ENCODE data around the gene PRR3. TPM values are rescaled to one million over a fixed set of nuclear protein-coding genes. Genes with fewer than 3 reads are reported as not detected.
"Not testable (repeated sequence)": the region's sequence is repeated elsewhere in the genome, so short reads cannot be mapped to it uniquely, and the experiment has no call there.

The PRR3 gene
- total RNA-seq, 4 donors from 2014 or later: 0.75 to 1.6 (median 1.3) TPM

GRCh38 chr6:30591008-30591407 is 33.9 kb downstream of the PRR3 start:
- DNase-seq: no peak
- Histone ChIP-seq H3K9me3 (no peaks in the 10 kb centered on the region), H3K27me3 (no peaks in the 10 kb centered on the region), H3K27ac (peak overlapping the region; percentile 61 to 77 (median 71)), H3K4me1 (peaks cover 0 to 4% of the 10 kb centered on the region in 2 donors), H3K36me3 (peaks cover 4 to 83% of the 10 kb centered on the region in 2 donors), H3K4me3 (no peak overlapping the region)
- intact Hi-C loops (cut with DNase I; ENCODE audit: low total_unique reads): no loop called here
- peak; percentile 13 to 43 for ATAC-seq
- in situ Hi-C loops (cut with MboI; ENCODE audit: low sequenced_read_pairs in 4 of 4): no loop called here
- TF ChIP-seq CTCF (IDR thresholded peaks at IDR 0.05 in 4 of 5, conservative IDR thresholded peaks at IDR 0.05 in 1 of 5) (no peak), POLR2A (IDR thresholded peaks at IDR 0.05) (no peak)

GRCh38 chr6:30592287-30592686 is 35.2 kb downstream of the PRR3 start:
- H3K9me3 ChIP-seq: no peaks in the 10 kb centered on the region
- peaks cover 0 to 70% of the 10 kb centered on the region in 2 donors for H3K36me3 ChIP-seq
- H3K4me3 ChIP-seq: no peak overlapping the region
- intact Hi-C loops (cut with DNase I; ENCODE audit: low total_unique reads): no loop called here
- in situ Hi-C loops (cut with MboI; ENCODE audit: low sequenced_read_pairs in 4 of 4): no loop called here
- TF ChIP-seq CTCF (IDR thresholded peaks at IDR 0.05 in 4 of 5, conservative IDR thresholded peaks at IDR 0.05 in 1 of 5): no peak
- ATAC-seq (no peak), DNase-seq (no peak)
- peaks cover 0 to 4% of the 10 kb centered on the region in 2 donors for H3K4me1 ChIP-seq
- H3K27me3 ChIP-seq: no peaks in the 10 kb centered on the region
- no peak overlapping the region for H3K27ac ChIP-seq

GRCh38 chr6:30597315-30598144 is 40.4 kb downstream of the PRR3 start:
- DNase-seq (peak in 1 of 2 donors; percentile 67), ATAC-seq (peak; percentile 75 to 81)
- H3K4me1 ChIP-seq; H3K27me3 ChIP-seq; H3K4me3 ChIP-seq; H3K27ac ChIP-seq; in situ Hi-C loops (cut with MboI; ENCODE audit: low sequenced_read_pairs in 4 of 4); H3K9me3 ChIP-seq: not testable (repeated sequence)
- peaks cover 0 to 42% of the 10 kb centered on the region in 2 donors for H3K36me3 ChIP-seq
- peak; percentile 62 to 78 (median 72) for TF ChIP-seq CTCF (IDR thresholded peaks at IDR 0.05 in 4 of 5, conservative IDR thresholded peaks at IDR 0.05 in 1 of 5)
- peak in 1 of 2 donors; percentile 13 for TF ChIP-seq POLR2A (IDR thresholded peaks at IDR 0.05)
- intact Hi-C loops (cut with DNase I; ENCODE audit: low total_unique reads): loop anchor here (2.0 to 5.0 kb wide), 2 partner anchors 57 to 115 kb away; no protein-coding TSS in a partner anchor

- intact Hi-C loops (cut with DNase I; ENCODE audit: low total_unique reads) (loop anchor here (5.0 kb wide), 1 partner anchor 117 kb away; no protein-coding TSS in a partner anchor), in situ Hi-C loops (cut with MboI; ENCODE audit: low sequenced_read_pairs in 4 of 4) (no loop called here)
- no peaks in the 10 kb centered on the region for H3K9me3 ChIP-seq
- TF ChIP-seq POLR2A (IDR thresholded peaks at IDR 0.05) (no peak), CTCF (IDR thresholded peaks at IDR 0.05 in 4 of 5, conservative IDR thresholded peaks at IDR 0.05 in 1 of 5) (no peak)
- H3K36me3 ChIP-seq: peaks cover 5 to 44% of the 10 kb centered on the region in 2 donors
- H3K27me3 ChIP-seq: no peaks in the 10 kb centered on the region
- ATAC-seq (no peak), DNase-seq (no peak)
- no peak overlapping the region for H3K4me3 ChIP-seq
- H3K27ac ChIP-seq: no peak overlapping the region
- no peaks in the 10 kb centered on the region for H3K4me1 ChIP-seq
Observed at GRCh38 chr6:30598912-30599624, 42.0 kb downstream of the PRR3 start.

Measured in gastrocnemius medialis (tissue), 4 donors.